Measurements from ENCODE around the gene HMCN2. TPM values are rescaled to one million over a fixed set of nuclear protein-coding genes. Genes with fewer than 3 reads are reported as not detected.
"Not testable (repeated sequence)": the region's sequence is repeated elsewhere in the genome, so short reads cannot be mapped to it uniquely, and the experiment has no call there.

Gene HMCN2
- total RNA-seq, 1 donor from 2014 or later = not detected

DNA sequence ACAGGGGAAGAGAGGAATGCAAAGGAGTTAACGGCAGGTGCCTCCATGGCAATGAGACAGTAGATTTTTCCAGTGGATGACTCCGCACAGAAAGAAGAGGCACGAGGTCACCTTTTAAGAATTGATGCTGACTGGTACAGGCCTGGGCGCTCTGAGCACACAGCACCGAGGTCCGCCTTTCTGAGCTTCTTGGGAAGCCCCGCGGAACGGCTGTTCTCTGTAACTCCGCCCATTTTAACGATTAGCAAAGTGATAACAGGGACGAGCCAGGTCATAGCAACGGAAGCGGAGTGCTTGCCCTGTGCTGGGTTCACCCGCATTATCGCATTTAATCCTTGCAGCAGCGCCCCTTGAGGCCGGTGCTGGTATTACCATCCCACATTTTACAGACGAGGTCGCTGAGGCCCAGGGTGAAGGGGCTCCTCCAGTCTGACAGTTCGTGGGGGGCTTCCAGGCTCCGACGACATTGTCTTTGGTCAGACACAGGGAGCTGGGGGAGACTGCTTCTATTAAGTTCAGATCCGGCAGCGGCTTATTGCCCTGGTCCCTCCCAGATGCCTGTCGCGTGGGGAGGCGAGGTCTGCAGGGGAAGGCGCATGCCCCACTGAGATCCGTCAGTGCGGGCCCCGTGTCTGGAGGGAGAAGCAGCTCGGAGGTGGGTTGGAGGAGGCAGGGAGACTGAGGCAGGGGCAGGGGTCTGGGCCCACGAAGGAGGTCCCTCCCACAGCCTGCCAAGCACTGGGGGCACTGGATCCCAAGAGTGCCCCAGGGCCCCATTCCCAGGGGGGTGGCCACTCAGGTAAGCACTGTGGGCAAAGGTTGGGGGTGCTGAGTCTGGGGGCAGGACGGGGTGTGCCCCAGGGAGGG is 22.3 kb upstream of the HMCN2 start:
- peaks cover 20% of the 10 kb centered on the region for H3K4me1 Mint-ChIP-seq
- H3K4me3 Mint-ChIP-seq = peak overlapping the region; percentile 0
- H3K27ac Mint-ChIP-seq = no peak overlapping the region

DNA sequence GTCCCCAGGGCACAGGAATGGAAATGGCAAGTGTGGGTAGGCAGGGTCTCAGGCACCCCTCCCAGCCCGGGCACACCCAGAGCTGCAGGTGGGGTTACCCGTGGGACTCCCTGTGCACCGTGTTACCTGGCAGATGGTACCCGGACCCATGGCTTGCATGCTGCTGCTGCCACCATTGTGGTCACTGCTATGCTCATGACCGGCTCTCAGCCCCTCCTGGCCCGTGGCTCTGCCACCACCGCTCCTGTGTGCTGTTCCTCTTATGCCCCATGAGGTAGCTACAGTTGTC is 21.7 kb upstream of the HMCN2 start:
- Mint-ChIP-seq H3K4me3 (no peak overlapping the region), H3K36me3 (ENCODE audit: low read depth) (no peaks in the 10 kb centered on the region), H3K4me1 (peaks cover 20% of the 10 kb centered on the region), H3K27ac (no peak overlapping the region), H3K9me3 (no peaks in the 10 kb centered on the region), H3K27me3 (peaks cover 3% of the 10 kb centered on the region)
- intact Hi-C loops (cut with micrococcal nuclease) = no loop called here
- DNase-seq = no peak

More for the DNA sequence above, 22.3 kb upstream of the HMCN2 start:
- no peaks in the 10 kb centered on the region for H3K9me3 Mint-ChIP-seq
- peak; percentile 93 for DNase-seq
- intact Hi-C loops (cut with micrococcal nuclease) = no loop called here
- no peaks in the 10 kb centered on the region for H3K36me3 Mint-ChIP-seq (ENCODE audit: low read depth)
- no peaks in the 10 kb centered on the region for H3K27me3 Mint-ChIP-seq

DNA sequence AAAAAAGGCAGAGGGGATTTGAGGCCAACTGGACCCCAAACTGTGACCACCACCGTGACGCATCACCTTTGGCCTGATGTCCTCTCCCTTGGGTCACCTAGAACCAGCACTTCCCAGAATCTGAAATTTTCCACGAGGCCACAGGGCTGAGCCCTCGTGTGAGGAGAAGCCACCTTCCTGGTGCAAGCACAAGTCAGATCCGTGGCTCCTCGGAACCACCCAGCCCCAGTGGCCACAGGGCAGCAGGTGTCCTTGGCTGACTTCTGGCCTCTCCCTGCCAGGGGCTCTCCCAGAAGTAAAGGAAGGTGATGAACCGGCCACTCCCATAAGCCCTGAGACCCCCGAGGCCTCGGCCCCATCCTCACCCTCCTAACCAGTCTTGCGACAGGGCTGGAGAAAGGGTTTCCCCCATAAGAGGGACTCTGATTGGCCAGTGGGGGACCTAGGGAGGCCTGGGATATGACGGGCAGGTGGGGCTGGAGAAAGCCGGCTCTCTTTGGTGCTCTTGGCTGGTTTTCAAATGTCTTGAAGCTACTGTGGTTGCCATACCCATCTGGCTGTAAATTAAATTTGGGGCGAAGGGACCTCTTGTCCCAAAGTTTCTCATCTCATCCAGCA is 20.9 kb upstream of the HMCN2 start:
- H3K9me3 Mint-ChIP-seq = no peaks in the 10 kb centered on the region
- DNase-seq = no peak
- peaks cover 18% of the 10 kb centered on the region for H3K4me1 Mint-ChIP-seq
- H3K27ac Mint-ChIP-seq = no peak overlapping the region
- H3K36me3 Mint-ChIP-seq (ENCODE audit: low read depth) = no peaks in the 10 kb centered on the region
- H3K27me3 Mint-ChIP-seq = peaks cover 9% of the 10 kb centered on the region
- H3K4me3 Mint-ChIP-seq = no peak overlapping the region
- intact Hi-C loops (cut with micrococcal nuclease) = no loop called here

DNA sequence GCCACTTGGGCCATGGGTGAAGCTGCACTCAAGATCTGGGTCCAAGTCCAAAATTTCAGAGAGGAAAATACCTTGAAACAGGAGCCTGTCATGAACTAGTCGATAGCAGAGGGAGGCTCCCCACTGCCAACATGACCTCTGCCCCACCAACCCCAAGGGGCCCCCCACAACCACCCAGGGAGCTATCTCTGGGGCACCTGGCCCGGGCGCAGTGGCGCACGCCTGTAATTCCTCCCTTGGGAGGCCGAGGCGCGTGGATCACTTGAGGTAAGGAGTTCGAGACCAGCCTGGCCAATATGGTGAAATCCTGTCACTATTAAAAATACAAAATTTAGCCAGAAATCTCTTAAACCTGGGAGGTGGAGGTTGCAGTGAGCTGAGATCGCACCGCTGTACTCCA is 20.1 kb upstream of the HMCN2 start:
- H3K27me3 Mint-ChIP-seq = peaks cover 16% of the 10 kb centered on the region
- H3K9me3 Mint-ChIP-seq = no peaks in the 10 kb centered on the region
- peaks cover 11% of the 10 kb centered on the region for H3K4me1 Mint-ChIP-seq
- H3K36me3 Mint-ChIP-seq (ENCODE audit: low read depth) = no peaks in the 10 kb centered on the region
- no peak for DNase-seq
- H3K27ac Mint-ChIP-seq = no peak overlapping the region
- intact Hi-C loops (cut with micrococcal nuclease) = no loop called here
- no peak overlapping the region for H3K4me3 Mint-ChIP-seq

DNA sequence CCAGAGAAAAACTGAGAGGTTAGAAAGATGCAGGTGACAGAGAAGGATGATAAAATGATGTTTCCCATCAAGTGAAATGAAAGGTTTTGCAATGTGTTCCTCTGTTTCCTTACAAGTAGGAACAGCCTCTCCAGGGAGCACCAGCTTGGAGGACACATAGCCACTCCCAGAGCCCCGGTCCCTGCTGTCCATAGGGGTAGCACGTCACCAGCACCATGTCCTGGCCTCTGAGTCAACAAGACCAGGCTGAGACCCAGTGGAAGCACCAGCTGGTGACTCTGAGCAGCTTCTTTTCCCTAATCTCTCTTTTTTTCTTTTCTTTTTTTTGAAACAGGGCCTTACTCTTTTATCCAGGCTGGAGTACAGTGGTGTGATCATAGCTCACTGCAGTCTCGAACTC is 19.4 kb upstream of the HMCN2 start:
- Mint-ChIP-seq H3K27ac (no peak overlapping the region), H3K27me3 (peaks cover 21% of the 10 kb centered on the region), H3K4me1 (peaks cover 6% of the 10 kb centered on the region), H3K9me3 (no peaks in the 10 kb centered on the region), H3K4me3 (no peak overlapping the region), H3K36me3 (ENCODE audit: low read depth) (no peaks in the 10 kb centered on the region)
- DNase-seq = no peak
- intact Hi-C loops (cut with micrococcal nuclease) = no loop called here

DNA sequence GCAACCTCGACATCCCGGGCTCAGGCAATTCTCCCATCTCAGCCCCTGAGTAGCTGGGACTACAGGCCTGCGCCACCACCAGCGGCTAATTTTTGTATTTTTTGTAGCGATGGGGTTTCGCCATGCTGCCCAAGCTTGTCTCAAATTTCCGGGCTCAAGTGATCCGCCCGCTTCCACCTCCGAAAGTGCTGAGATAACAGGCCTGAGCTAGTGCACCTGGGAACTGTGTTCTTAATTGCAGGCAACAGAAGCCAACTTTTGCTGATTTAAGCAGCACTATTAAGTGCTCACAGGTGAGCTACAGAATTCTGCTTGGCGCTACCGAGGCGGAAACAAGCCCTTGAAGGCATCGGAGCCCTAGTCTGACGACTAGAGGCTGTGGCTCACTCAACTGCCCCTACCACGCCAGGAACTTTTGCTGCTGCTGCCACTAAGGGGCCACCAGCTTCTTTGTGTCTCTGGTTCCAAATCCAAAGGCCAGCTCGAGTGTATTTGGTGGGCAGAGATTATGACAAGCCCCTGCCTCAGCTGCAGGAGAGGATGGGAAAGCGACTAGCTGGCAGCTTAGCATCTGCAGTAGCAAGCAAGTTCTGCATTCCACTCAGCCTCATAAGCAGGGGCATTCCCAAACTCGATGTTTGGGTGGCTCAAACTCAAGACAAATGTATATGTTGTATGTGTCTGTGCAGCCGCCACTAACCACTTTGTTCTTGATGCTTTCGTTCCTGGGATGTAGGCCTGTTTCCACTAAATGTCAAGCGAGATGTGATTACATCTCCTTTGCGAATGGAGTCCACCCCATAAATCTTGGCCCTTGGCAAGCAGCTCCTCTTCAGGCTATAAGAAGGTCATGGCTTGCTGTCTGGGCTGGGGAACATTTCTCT is 10.6 kb upstream of the HMCN2 start:
- Mint-ChIP-seq H3K4me1 (no peaks in the 10 kb centered on the region), H3K36me3 (ENCODE audit: low read depth) (no peaks in the 10 kb centered on the region), H3K4me3 (no peak overlapping the region), H3K9me3 (no peaks in the 10 kb centered on the region), H3K27me3 (peaks cover 30% of the 10 kb centered on the region), H3K27ac (no peak overlapping the region)
- intact Hi-C loops (cut with micrococcal nuclease) = no loop called here
- DNase-seq = no peak

DNA sequence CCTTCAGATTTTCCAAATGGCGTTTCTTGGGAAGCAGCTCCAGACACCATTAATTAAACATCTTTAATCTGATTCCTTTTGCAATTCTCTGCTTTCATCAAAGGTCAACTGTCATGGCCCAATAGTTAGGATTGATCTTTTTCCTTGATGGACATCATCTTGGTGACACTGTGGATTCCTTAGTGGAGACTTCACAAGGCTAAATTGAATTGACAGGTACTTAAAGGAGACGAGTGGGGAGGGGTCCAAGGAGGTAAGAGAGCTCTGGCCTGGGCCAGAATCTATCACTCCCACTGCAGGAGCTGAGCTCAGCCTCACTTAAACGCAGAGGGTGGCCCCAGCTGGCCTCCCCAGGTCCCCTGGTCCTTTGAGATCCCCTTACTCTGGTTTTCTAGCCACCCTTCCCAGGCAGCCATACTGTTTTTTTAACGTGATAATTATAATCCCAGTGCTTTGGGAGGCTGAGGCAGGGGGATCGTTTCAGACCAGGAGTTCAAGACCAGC is 9.9 kb upstream of the HMCN2 start:
- intact Hi-C loops (cut with micrococcal nuclease) = no loop called here
- H3K36me3 Mint-ChIP-seq (ENCODE audit: low read depth) = no peaks in the 10 kb centered on the region
- no peaks in the 10 kb centered on the region for H3K4me1 Mint-ChIP-seq
- H3K4me3 Mint-ChIP-seq = no peak overlapping the region
- no peaks in the 10 kb centered on the region for H3K9me3 Mint-ChIP-seq
- peaks cover 27% of the 10 kb centered on the region for H3K27me3 Mint-ChIP-seq
- no peak for DNase-seq
- H3K27ac Mint-ChIP-seq = no peak overlapping the region

DNA sequence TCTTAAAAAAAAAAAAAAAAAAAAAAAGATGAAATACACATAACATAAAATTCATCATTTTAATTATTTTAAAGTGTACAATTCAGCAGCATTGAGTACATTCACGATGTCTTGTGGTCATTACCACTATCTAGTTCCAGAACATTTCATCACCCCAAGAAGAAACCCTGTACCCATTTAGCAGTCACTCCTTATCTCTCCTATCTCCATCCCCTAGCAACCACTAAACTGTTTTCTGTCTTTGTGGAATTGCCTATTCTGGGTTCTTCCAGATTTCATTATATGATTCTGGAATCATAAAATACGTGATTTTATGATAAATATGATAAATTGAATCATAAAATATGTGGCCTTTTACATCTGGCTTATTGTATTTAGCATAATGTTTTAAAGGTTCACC is 8.9 kb upstream of the HMCN2 start:
- Mint-ChIP-seq H3K9me3 (no peaks in the 10 kb centered on the region), H3K27me3 (peaks cover 22% of the 10 kb centered on the region), H3K4me3 (no peak overlapping the region), H3K36me3 (ENCODE audit: low read depth) (no peaks in the 10 kb centered on the region), H3K4me1 (no peaks in the 10 kb centered on the region), H3K27ac (no peak overlapping the region)
- no peak for DNase-seq
- intact Hi-C loops (cut with micrococcal nuclease) = no loop called here

DNA sequence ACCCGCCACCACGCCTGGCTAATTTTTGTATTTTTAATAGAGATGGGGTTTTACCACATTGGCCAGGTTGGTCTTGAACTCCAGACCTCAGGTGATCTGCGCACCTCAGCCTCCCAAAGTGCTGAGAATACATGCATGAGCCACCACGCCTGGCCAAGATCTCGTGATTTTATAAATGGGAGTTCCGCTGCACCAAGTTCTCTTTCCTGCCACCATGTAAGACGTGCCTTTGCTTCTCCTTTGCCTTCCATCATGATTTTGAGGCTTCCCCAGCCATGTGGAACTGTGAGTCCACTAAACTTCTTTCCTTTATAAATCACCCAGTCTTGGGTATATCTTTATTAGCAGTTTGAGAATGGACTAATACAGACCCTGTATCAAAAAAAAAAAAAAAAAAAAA is 7.4 kb upstream of the HMCN2 start:
- intact Hi-C loops (cut with micrococcal nuclease); H3K9me3 Mint-ChIP-seq; H3K4me1 Mint-ChIP-seq; DNase-seq; H3K27ac Mint-ChIP-seq; H3K4me3 Mint-ChIP-seq; H3K36me3 Mint-ChIP-seq (ENCODE audit: low read depth): not testable (repeated sequence)
- H3K27me3 Mint-ChIP-seq = peaks cover 21% of the 10 kb centered on the region

DNA sequence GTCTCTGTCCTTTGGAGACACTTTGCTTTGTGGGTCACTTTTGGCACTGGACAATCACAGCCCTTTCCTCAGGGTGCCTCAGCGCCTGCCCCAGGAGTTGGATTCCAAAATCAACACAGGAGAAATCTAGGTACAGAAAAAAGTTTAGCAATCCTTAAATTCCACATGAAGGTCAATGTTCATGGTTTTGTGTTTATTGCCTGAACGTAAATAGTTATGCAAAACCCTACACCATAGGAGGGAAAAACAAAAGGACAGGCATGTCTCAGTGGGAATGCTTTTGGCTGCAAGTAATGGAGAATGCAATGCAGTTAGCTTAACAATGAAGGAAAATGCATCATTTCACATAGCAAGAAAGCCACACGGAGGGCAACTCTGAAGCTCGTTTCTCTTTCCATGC is 6.5 kb upstream of the HMCN2 start:
- Mint-ChIP-seq H3K9me3 (no peaks in the 10 kb centered on the region), H3K27me3 (peaks cover 30% of the 10 kb centered on the region), H3K27ac (no peak overlapping the region), H3K4me3 (no peak overlapping the region), H3K36me3 (ENCODE audit: low read depth) (no peaks in the 10 kb centered on the region), H3K4me1 (no peaks in the 10 kb centered on the region)
- no peak for DNase-seq
- intact Hi-C loops (cut with micrococcal nuclease) = no loop called here

DNA sequence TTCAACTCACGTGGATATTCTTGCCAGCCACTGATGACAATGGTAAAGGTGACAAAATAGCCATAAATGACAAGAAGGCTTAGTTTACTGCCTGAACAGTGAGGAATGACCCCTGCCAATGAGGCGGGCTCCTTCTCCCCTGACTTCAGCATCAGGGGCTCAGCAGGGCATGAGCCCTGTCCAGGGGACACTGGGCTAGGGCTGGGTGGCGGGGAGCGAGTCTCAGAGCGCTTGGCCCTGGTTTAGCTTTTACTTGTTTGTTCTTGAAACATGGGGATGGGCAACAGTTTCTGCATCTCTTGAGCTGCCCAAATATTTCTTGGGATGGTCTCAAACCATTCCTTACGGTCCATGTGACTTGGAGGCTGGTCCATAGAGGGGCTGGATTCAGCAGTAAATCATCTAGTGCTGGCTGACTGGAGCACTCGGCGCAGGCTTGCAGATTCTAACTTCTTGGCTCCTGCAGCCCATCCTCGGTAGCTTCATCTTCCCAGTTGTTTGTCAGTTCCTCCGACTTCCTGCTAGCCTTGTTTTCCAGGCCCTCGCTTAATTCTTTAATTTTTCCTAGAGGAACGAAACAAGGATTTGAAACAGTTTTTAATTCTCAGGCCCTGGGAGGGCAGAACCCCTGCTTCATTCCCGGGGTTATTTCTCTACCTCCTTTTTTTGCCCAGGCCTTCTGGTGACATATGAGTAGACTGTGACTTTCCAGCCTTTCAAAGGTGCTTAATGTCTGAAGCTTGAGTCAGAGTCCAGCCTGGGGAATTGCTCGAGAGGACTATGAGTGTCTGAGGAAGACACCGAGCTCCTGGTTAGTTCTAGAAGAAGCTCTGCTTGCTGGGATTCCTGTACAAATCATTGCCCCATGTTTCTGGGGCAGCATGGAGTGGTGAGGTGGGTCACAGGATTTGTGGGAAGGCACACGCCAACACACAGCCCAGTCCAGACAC is 4.5 kb upstream of the HMCN2 start:
- Mint-ChIP-seq H3K27me3 (peaks cover 41% of the 10 kb centered on the region), H3K9me3 (no peaks in the 10 kb centered on the region), H3K4me1 (no peaks in the 10 kb centered on the region), H3K4me3 (no peak overlapping the region), H3K27ac (no peak overlapping the region), H3K36me3 (ENCODE audit: low read depth) (no peaks in the 10 kb centered on the region)
- no peak for DNase-seq
- intact Hi-C loops (cut with micrococcal nuclease) = no loop called here

DNA sequence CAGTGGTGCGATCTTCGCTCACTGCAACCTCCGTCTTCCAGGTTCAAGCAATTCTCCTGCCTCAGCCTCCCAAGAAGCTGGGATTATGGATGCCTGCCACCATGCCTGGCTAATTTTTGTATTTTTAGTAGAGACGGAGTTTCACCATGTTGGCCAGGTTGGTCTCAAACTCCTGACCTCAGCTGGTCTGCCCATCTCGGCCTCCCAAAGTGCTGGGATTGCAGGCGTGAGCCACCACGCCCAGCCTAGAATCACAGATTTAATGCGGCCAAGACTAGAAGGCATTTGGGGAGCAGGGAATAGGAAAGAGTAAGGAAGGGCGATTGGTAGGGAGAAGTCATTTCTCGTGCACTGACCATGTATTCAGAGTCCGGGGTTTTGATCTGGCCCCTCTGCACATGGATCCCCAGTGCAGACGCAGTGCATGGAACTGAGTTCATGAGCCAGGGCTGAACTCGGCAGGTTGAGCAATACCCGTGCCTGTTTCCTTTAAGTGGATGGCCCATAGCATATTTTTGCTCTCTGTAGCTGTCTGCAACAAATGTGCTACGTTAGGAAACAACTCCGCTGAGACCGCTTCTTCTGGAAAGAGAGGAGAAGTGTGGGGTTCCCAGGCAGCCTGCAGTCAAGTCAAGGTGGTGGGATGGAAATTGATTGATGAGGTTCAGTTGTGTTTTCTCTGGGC is 3.4 kb upstream of the HMCN2 start:
- intact Hi-C loops (cut with micrococcal nuclease) = no loop called here
- H3K4me1 Mint-ChIP-seq = no peaks in the 10 kb centered on the region
- no peaks in the 10 kb centered on the region for H3K9me3 Mint-ChIP-seq
- DNase-seq = no peak
- peaks cover 50% of the 10 kb centered on the region for H3K27me3 Mint-ChIP-seq
- no peaks in the 10 kb centered on the region for H3K36me3 Mint-ChIP-seq (ENCODE audit: low read depth)
- H3K4me3 Mint-ChIP-seq = no peak overlapping the region
- no peak overlapping the region for H3K27ac Mint-ChIP-seq

DNA sequence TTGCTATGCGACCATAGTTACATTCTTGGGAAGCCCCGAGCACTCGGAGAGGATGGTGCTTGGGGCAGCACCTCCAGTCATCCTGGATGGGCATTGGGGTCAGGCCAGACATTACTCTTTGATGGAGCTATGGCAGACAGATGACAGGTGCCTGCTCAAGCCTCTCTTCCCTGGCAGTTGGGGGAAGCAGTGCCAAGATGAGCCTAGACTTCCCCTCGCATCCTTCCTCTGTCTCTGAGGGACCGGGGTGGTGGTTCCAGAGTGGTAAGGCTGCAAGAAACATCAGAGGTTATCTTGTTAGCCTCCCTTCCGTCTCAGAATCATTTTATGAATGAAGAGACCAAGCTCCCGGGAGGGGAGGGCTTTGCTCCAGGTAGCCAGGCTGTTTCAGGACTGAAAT is 2.8 kb upstream of the HMCN2 start:
- Mint-ChIP-seq H3K27me3 (peaks cover 50% of the 10 kb centered on the region), H3K4me1 (no peaks in the 10 kb centered on the region), H3K9me3 (no peaks in the 10 kb centered on the region), H3K27ac (no peak overlapping the region), H3K36me3 (ENCODE audit: low read depth) (no peaks in the 10 kb centered on the region), H3K4me3 (no peak overlapping the region)
- DNase-seq = no peak
- intact Hi-C loops (cut with micrococcal nuclease) = no loop called here

Data from activated CD4-positive, alpha-beta T cell treated with anti-CD3 and anti-CD28 coated beads, Interleukin-2, amount 10 ng/mL, durations not matched to agents 24 days and 14 days (primary cell).